HG02588 (cell line): ENCODE measurements around the gene TRIM27.
A peak's percentile ranks its signal among the peaks of the same experiment; 100 is the strongest.
"Not testable (repeated sequence)": the region's sequence is repeated elsewhere in the genome, so short reads cannot be mapped to it uniquely, and the experiment has no call there.

Experiments used
- ATAC-seq: cut with Tn5 transposase; IDR thresholded peaks from one replicate; pipeline ENCODE4 v1.9.1; 2021; ENCODE audit warnings: mild to moderate bottlenecking, moderate library complexity; ENCODE audit not compliant: unreplicated experiment

The TRIM27 gene

GRCh38 chr6:28900577-28901256, 23.1 kb downstream of the TRIM27 start:
- no peak for ATAC-seq

GRCh38 chr6:28898710-28898965, 25.1 kb downstream of the TRIM27 start:
- ATAC-seq = no peak

GRCh38 chr6:28897369-28897745, 26.4 kb downstream of the TRIM27 start:
- no peak for ATAC-seq

GRCh38 chr6:28896505-28897368, 27.0 kb downstream of the TRIM27 start:
- peak; percentile 12 for ATAC-seq

- ATAC-seq = peak; percentile 70
Measured at GRCh38 chr6:28895131-28895812, 28.5 kb downstream of the TRIM27 start.

GRCh38 chr6:28893172-28893799, 30.5 kb downstream of the TRIM27 start:
- no peak for ATAC-seq

GRCh38 chr6:28892525-28892924, 31.3 kb downstream of the TRIM27 start:
- no peak for ATAC-seq

- no peak for ATAC-seq
Measured at GRCh38 chr6:28887796-28888496, 35.8 kb downstream of the TRIM27 start.

GRCh38 chr6:28886079-28886439, 37.7 kb downstream of the TRIM27 start:
- no peak for ATAC-seq

GRCh38 chr6:28884423-28885131, 39.2 kb downstream of the TRIM27 start:
- ATAC-seq = no peak

GRCh38 chr6:28880894-28881780, 42.6 kb downstream of the TRIM27 start:
- no peak for ATAC-seq

GRCh38 chr6:28880519-28880893, 43.3 kb downstream of the TRIM27 start:
- ATAC-seq = no peak

- no peak for ATAC-seq
Measured at GRCh38 chr6:28876710-28877109, 47.1 kb downstream of the TRIM27 start.

GRCh38 chr6:28875191-28875747, 48.5 kb downstream of the TRIM27 start:
- ATAC-seq = no peak

GRCh38 chr6:28872157-28872817, 51.5 kb downstream of the TRIM27 start:
- ATAC-seq = not testable (repeated sequence)

GRCh38 chr6:28871335-28872156, 52.2 kb downstream of the TRIM27 start:
- no peak for ATAC-seq

GRCh38 chr6:28868873-28869272, 54.9 kb downstream of the TRIM27 start:
- ATAC-seq = no peak

GRCh38 chr6:28867086-28867409, 56.7 kb downstream of the TRIM27 start:
- peak; percentile 12 for ATAC-seq
